Activated CD8-positive, alpha-beta memory T cell treated with anti-CD3 and anti-CD28 coated beads, Interleukin-2, amount 10 ng/mL, durations not matched to agents 7 days and 5 days (primary cell): ENCODE results near the gene PDZRN4. TPM values are rescaled to one million over a fixed set of nuclear protein-coding genes. Genes with fewer than 3 reads are reported as not detected.
"Not testable (repeated sequence)": the region's sequence is repeated elsewhere in the genome, so short reads cannot be mapped to it uniquely, and the experiment has no call there.

ENCODE experiments used
- ATAC-seq: fragments of 150-1000 bp; cut with Tn5 transposase; one replicate; pipeline ENCODE4 v1.10.0; 2021; ENCODE audit warnings: moderate library complexity
- CTCF ChIA-PET: fragments of 350-600 bp; sonication (Branson Sonifier 250); formaldehyde crosslinking; loops from one replicate; lab custom pipeline; 2021; ENCODE audit warnings: antibody characterized with exemption; lab: Charles Lee
- DNase-seq: peaks from one replicate; pipeline ENCODE4 v3.0.0-alpha.2; 2020
- H3K27ac Mint-ChIP-seq: one replicate; pipeline ENCODE4 v1.8.0; 2021; ENCODE audit warnings: mild to moderate bottlenecking, mixed read lengths
- H3K27me3 Mint-ChIP-seq: one replicate; pipeline ENCODE4 v1.8.0; 2021; ENCODE audit warnings: mixed read lengths
- H3K36me3 Mint-ChIP-seq: one replicate; pipeline ENCODE4 v1.8.0; 2021; ENCODE audit warnings: mild to moderate bottlenecking, mixed read lengths
- H3K4me1 Mint-ChIP-seq: one replicate; pipeline ENCODE4 v1.8.0; 2021; ENCODE audit warnings: mixed read lengths
- H3K4me3 Mint-ChIP-seq: one replicate; pipeline ENCODE4 v1.8.0; 2021; ENCODE audit warnings: mild to moderate bottlenecking, moderate library complexity, mixed read lengths
- H3K9me3 Mint-ChIP-seq: one replicate; pipeline ENCODE4 v1.8.0; 2022; ENCODE audit warnings: low read depth, mixed read lengths
- total RNA-seq, 2 experiments: library from RNA; stranded (reverse); gene quantifications; one replicate each; pipeline ENCODE4 v1.2.3, GENCODE V29; 2021

The PDZRN4 gene
- total RNA-seq, 2 experiments from 2014 or later = not detected

DNA sequence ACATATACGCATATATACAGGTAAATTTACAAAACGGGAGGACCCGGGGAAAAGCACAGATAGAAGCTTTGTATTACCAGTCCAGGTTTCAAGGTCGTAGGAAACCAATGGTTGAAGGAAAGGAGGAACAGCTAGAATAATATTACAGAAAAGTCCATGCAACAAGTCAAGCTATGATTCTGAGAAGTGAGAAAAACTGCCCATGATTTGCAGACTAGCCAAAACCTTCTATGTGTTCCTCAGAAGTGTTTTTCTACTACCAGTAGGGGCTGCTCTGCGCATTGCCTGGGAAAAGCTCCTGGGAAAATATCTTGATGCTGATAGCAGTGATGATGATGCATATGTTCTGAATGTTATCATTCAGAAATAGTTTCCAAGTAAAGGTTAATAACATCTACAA lies 2.2 kb downstream of the PDZRN4 start:
- H3K4me3 Mint-ChIP-seq = no peak overlapping the region
- H3K36me3 Mint-ChIP-seq = no peaks in the 10 kb centered on the region
- ATAC-seq (no peak), DNase-seq (no peak)
- no peak overlapping the region for H3K27ac Mint-ChIP-seq
- H3K27me3 Mint-ChIP-seq = peaks cover 38% of the 10 kb centered on the region
- H3K4me1 Mint-ChIP-seq = no peaks in the 10 kb centered on the region
- CTCF ChIA-PET = no interaction called here
- H3K9me3 Mint-ChIP-seq = no peaks in the 10 kb centered on the region

DNA sequence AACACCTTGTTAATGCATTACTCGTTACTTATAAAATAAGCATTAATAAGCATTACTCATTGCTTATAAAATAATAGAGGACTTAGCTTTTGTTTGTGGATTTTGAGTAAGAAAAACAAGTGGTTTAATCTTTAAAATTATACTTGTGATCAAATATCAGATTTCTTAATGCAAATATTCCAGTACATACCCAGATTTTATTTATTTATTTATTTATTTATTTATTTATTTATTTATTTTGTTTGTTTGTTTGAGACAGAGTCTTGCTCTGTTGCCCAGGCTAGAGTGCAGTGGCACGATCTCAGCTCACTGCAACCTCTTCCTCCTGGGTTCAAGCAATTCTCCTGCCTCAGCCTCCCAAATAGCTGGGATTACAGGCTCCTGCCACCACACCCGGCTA lies 3.4 kb downstream of the PDZRN4 start:
- peaks cover 38% of the 10 kb centered on the region for H3K27me3 Mint-ChIP-seq
- H3K4me3 Mint-ChIP-seq, DNase-seq, H3K36me3 Mint-ChIP-seq, H3K27ac Mint-ChIP-seq, ATAC-seq, H3K4me1 Mint-ChIP-seq, H3K9me3 Mint-ChIP-seq: not testable (repeated sequence)
- CTCF ChIA-PET = interaction anchor here (0.6 kb wide), 1 partner anchor 240 kb away, joined by 3 read pairs; no protein-coding TSS in a partner anchor

DNA sequence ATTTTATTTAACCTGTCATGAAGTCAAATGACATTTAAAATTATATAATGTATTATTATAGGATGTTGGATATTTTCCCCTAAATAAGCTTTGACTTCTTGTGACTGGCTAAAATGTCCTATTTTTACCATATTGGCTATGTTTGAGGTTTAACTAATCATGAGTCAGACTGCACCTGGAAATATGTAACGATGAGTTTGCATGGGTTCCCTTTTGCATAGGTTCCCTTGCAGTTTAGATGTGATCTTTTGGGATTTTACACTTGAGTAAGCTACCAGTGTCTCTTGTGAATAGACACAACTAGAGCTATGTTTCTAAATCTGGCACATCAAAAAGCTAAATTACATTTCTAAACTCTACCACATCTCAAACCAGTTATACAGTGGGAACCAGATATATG lies 5.2 kb downstream of the PDZRN4 start:
- CTCF ChIA-PET = no interaction called here
- H3K4me3 Mint-ChIP-seq = no peak overlapping the region
- H3K36me3 Mint-ChIP-seq = no peaks in the 10 kb centered on the region
- ATAC-seq = no peak
- H3K27me3 Mint-ChIP-seq = peaks cover 22% of the 10 kb centered on the region
- no peaks in the 10 kb centered on the region for H3K4me1 Mint-ChIP-seq
- no peak overlapping the region for H3K27ac Mint-ChIP-seq
- no peaks in the 10 kb centered on the region for H3K9me3 Mint-ChIP-seq
- DNase-seq = no peak

DNA sequence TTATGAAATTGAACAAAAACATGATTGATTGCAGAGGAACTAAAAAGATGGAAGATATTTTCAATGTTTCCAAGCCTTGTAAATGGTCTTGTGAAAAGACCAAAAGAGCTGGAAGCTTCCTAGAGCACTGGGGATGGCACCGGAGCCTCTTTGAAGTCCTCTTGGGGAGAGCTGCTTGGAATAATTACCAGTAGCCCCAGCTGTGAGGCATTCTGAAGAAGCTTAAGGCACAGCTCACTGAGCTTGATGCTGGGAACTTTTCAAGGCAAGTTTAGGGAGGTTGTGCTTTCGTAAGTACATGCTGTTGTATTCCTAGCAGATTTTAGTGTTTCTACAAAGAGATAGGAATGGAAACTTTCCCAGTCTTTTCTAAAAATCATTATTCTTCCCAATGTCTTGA lies 13.9 kb downstream of the PDZRN4 start:
- CTCF ChIA-PET = no interaction called here

DNA sequence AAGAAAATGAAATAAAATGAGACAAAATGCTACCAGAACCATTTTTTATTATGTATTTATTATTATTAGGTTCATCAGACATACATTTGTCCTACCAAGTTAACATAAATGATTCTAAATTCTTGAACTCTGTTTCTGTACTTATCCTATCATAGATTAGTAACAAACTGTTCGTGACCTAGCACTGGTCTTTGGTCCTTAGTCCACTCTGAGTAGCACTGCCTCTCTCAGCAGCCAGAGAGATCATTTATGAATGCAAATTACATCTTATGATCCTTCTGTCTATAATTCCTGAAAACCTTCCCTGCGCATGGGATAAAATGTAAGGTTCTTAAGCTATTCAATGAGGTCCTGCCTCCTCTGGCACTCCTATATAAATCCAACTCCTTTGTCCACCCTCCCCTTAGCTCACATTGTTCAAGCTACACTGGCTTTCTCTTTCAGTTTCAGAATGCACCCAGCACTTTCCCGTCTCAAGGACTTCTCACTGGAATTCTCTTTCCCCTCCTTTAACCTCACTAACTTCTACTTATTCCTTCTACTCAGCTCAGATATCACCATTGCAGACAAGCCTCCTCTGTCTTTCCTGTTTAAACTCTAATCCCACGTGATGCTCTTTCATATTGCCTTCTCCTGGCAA lies 17.1 kb downstream of the PDZRN4 start:
- CTCF ChIA-PET = no interaction called here
- Mint-ChIP-seq H3K4me1 (no peaks in the 10 kb centered on the region), H3K27ac (no peak overlapping the region), H3K36me3 (no peaks in the 10 kb centered on the region), H3K9me3 (no peaks in the 10 kb centered on the region), H3K27me3 (no peaks in the 10 kb centered on the region), H3K4me3 (no peak overlapping the region)
- DNase-seq (no peak), ATAC-seq (no peak)

More for the DNA sequence above, 13.9 kb downstream of the PDZRN4 start:
- no peaks in the 10 kb centered on the region for H3K9me3 Mint-ChIP-seq
- ATAC-seq (no peak), DNase-seq (no peak)
- H3K27me3 Mint-ChIP-seq = no peaks in the 10 kb centered on the region
- H3K4me1 Mint-ChIP-seq = no peaks in the 10 kb centered on the region
- no peak overlapping the region for H3K4me3 Mint-ChIP-seq
- no peaks in the 10 kb centered on the region for H3K36me3 Mint-ChIP-seq
- H3K27ac Mint-ChIP-seq = no peak overlapping the region

DNA sequence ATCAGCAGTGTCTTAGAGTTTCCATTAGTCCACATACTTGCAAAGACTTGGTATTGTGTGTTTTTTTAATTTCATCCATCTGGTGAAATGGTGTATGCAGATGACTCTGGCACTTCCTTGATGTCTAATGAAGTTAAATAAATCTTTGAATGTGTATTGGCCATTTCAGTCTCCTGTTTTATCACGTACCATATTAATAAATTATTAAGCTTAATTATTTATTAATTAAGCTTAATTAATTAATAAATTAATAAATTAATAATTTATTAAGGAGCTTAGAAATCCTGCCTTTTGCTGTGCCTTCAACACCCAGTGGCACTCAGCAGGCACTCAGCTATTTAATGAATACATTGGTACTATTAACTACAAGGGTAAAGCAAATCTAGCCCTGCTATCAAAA lies 18.2 kb downstream of the PDZRN4 start:
- H3K27me3 Mint-ChIP-seq = no peaks in the 10 kb centered on the region
- no peaks in the 10 kb centered on the region for H3K9me3 Mint-ChIP-seq
- ATAC-seq = no peak
- no peak for DNase-seq
- no peak overlapping the region for H3K27ac Mint-ChIP-seq
- no peak overlapping the region for H3K4me3 Mint-ChIP-seq
- H3K36me3 Mint-ChIP-seq = no peaks in the 10 kb centered on the region
- CTCF ChIA-PET = no interaction called here
- H3K4me1 Mint-ChIP-seq = no peaks in the 10 kb centered on the region

DNA sequence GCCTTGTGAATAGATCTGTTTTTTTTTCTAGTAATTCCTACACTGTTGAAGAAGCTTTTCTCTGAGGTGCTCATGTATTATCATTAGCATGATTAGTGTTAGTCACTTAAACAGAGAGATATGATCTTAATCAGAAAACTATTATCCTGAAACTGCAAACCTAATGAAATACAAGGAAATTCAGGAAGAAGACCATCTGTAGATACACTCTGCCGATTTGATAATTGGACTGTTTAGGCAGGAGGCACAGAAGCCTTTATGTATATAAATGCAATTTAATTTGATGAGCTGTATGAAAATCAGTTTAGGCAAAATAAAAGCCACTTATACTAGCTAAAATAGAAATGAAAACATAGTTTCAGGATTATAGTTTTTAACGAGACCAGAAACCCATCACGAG lies 23.3 kb downstream of the PDZRN4 start:
- H3K36me3 Mint-ChIP-seq = no peaks in the 10 kb centered on the region
- CTCF ChIA-PET = no interaction called here
- no peaks in the 10 kb centered on the region for H3K9me3 Mint-ChIP-seq
- ATAC-seq = no peak
- DNase-seq = no peak
- H3K27ac Mint-ChIP-seq = no peak overlapping the region
- no peak overlapping the region for H3K4me3 Mint-ChIP-seq
- no peaks in the 10 kb centered on the region for H3K27me3 Mint-ChIP-seq
- no peaks in the 10 kb centered on the region for H3K4me1 Mint-ChIP-seq

DNA sequence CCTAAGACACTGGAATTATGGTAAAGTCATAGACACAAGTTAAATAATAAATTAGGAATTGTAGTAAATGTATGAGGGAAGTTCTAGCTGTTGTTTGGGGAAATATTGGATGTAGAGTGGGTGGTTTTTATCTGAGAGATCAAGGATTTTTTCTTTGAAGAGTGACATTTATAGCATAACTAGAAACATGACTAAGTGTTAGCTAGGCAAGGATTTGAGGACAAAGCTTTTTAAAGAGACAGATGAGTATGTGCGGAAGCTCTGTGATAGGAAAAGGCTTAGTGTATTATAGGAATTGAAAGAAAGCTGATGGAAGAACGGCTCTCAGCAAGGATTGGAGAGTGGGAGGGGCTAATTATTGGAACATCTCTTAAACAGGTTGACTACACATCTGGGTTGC lies 24.5 kb downstream of the PDZRN4 start:
- CTCF ChIA-PET = no interaction called here
- no peak overlapping the region for H3K4me3 Mint-ChIP-seq

DNA sequence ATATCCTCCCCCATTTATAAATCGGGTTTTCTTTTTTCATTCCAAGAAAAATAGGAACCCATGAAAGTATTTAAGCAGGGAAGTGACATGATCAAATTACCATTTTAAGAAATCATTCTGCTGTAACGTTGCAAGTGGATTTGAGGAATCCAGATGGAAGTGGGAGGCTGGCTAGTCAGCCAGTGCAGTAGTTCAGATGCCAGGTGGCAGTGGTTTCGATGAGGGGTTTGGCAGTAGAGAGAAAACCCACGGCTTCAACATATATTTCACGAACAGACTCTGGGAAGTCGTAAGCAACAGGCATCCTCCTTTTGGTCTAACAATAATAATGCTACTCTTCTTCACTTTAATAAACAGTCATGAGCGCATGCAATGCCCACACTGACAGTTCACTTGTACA lies 25.0 kb downstream of the PDZRN4 start:
- no peaks in the 10 kb centered on the region for H3K27me3 Mint-ChIP-seq
- no peaks in the 10 kb centered on the region for H3K36me3 Mint-ChIP-seq
- no peaks in the 10 kb centered on the region for H3K4me1 Mint-ChIP-seq
- CTCF ChIA-PET = no interaction called here
- DNase-seq (no peak), ATAC-seq (no peak)
- H3K9me3 Mint-ChIP-seq = no peaks in the 10 kb centered on the region
- no peak overlapping the region for H3K4me3 Mint-ChIP-seq
- H3K27ac Mint-ChIP-seq = no peak overlapping the region

More for the DNA sequence above, 24.5 kb downstream of the PDZRN4 start:
- Mint-ChIP-seq H3K4me1 (no peaks in the 10 kb centered on the region), H3K27ac (no peak overlapping the region), H3K27me3 (no peaks in the 10 kb centered on the region), H3K36me3 (no peaks in the 10 kb centered on the region), H3K9me3 (no peaks in the 10 kb centered on the region)
- DNase-seq = no peak
- ATAC-seq = no peak

DNA sequence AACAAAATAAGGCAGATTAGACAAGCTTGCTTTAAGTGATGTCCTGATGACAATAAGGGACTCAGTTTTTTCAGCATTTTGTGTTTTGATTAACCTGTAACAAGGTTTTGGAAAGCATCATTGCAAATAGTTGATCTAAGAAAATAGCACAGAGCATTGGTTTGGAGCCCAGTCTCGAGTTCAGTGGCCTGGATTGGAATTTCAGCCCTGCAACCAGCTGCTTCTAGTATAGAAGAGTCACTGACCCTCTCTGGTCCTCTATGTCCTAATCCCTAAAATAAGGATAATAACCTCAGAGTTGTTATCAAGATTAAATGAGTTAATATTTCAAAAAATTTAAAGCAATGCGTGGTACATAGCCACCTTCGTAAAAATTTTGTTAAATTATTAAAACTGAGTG lies 25.5 kb downstream of the PDZRN4 start:
- no peaks in the 10 kb centered on the region for H3K36me3 Mint-ChIP-seq
- no peak overlapping the region for H3K4me3 Mint-ChIP-seq
- DNase-seq (no peak), ATAC-seq (no peak)
- H3K27ac Mint-ChIP-seq = no peak overlapping the region
- CTCF ChIA-PET = no interaction called here
- no peaks in the 10 kb centered on the region for H3K9me3 Mint-ChIP-seq
- no peaks in the 10 kb centered on the region for H3K27me3 Mint-ChIP-seq
- no peaks in the 10 kb centered on the region for H3K4me1 Mint-ChIP-seq

DNA sequence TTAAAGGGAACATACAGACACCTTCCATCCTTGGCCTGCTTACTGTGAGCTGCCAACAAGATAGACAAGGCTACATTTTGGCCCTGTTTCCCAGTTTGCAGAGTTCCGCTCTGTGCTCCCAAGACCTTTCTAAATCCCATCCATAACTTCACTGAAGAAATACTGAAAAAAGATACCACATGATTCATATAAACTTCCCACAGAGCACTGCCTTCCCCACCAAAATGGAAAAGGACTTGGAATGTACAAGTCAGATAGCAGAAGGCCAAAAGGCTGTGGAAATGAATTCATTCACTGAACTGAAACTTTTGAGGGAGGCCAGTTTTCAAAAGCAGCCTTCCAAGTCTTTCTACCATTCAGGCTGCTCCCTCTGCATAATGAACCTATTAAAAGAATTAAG lies 29.6 kb downstream of the PDZRN4 start:
- Mint-ChIP-seq H3K4me3 (no peak overlapping the region), H3K27ac (no peak overlapping the region), H3K9me3 (no peaks in the 10 kb centered on the region), H3K4me1 (no peaks in the 10 kb centered on the region), H3K27me3 (no peaks in the 10 kb centered on the region), H3K36me3 (no peaks in the 10 kb centered on the region)
- ATAC-seq = no peak
- no peak for DNase-seq
- CTCF ChIA-PET = no interaction called here

DNA sequence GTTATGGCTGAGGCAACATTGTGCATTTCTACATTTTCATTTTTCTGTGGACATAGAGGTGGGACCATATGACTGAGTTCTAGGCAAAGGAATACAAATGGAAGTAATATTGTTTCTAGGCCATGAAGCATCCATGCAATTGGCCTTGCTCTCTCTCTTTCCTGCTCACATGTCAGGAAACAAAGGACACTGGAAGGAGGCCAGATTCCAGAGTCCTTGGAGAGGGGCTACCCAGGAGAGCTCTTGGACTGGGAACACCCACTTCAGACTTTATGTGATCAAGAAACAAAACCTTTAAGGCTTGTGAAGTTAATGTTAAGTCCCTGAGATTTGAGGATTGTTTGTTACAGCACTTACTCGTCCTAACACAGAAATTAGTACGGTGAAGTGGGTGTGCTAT lies 32.8 kb downstream of the PDZRN4 start:
- Mint-ChIP-seq H3K4me3 (no peak overlapping the region), H3K27me3 (no peaks in the 10 kb centered on the region), H3K36me3 (no peaks in the 10 kb centered on the region), H3K27ac (no peak overlapping the region), H3K4me1 (no peaks in the 10 kb centered on the region), H3K9me3 (no peaks in the 10 kb centered on the region)
- no peak for DNase-seq
- CTCF ChIA-PET = no interaction called here
- no peak for ATAC-seq

DNA sequence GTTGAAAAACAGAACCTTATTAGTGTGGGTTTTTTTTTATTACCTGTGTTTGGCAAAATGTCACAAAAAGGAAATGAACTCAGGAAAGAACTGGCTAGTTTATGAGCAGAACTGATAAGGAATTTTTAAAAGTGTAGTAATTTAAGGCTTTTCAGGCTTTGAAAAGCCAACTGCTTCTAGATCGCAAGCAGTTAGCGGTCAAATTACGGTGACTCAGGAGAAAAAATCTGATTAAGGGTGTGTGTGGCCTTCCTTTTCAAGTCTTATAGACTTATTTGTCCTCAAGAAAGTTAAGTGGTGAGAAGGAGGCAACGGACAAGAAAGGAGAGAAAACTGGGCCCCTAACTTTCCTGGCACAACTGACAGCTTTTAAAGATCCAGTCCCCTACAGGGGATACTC lies 33.4 kb downstream of the PDZRN4 start:
- CTCF ChIA-PET = no interaction called here

DNA sequence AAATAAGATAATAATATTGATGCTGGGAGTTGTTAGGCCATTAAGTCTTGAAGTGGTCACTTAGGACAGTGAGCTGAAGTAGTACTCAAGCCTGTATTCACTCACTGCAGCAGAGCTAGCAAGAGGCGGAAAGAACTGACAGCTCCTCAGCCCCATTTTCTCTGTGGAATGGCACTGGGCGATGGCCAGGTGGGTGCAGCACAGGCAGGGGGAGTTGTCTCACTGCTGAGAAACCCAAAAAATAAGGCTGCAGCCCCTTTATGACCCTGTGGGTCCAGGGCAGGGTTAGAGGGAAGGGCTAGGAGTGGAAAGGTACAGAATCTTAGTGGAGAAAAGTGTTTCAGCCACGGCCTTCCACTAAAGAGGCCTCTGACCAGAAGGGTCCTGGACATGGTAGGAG lies 35.5 kb downstream of the PDZRN4 start:
- no peak for ATAC-seq
- Mint-ChIP-seq H3K4me1 (no peaks in the 10 kb centered on the region), H3K9me3 (no peaks in the 10 kb centered on the region), H3K4me3 (no peak overlapping the region), H3K27me3 (no peaks in the 10 kb centered on the region), H3K36me3 (no peaks in the 10 kb centered on the region), H3K27ac (no peak overlapping the region)
- no peak for DNase-seq
- CTCF ChIA-PET = no interaction called here

More for the DNA sequence above, 33.4 kb downstream of the PDZRN4 start:
- Mint-ChIP-seq H3K9me3 (no peaks in the 10 kb centered on the region), H3K4me1 (no peaks in the 10 kb centered on the region), H3K27me3 (no peaks in the 10 kb centered on the region), H3K27ac (no peak overlapping the region), H3K4me3 (no peak overlapping the region), H3K36me3 (no peaks in the 10 kb centered on the region)
- DNase-seq (no peak), ATAC-seq (no peak)

DNA sequence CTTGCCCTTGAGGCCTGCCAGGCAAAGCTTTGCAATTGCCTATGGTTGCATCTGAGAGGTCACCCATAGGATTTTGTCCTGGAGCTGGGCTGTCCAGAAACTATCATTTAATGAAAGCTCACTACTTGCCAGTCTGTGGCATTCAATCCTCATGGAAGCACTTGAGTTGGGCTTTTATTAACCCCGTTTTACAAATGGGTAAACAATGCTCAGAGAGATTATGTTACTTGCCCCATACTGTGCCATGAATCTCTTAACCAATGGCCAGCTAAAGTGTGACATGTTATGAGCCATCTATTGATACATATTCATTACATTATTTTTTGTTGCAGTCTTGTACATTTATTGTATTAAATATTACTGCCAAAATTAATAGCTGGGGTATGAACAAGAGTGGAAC lies 35.9 kb downstream of the PDZRN4 start:
- Mint-ChIP-seq H3K36me3 (no peaks in the 10 kb centered on the region), H3K27me3 (no peaks in the 10 kb centered on the region), H3K4me3 (no peak overlapping the region), H3K9me3 (no peaks in the 10 kb centered on the region), H3K4me1 (no peaks in the 10 kb centered on the region), H3K27ac (no peak overlapping the region)
- CTCF ChIA-PET = no interaction called here
- no peak for DNase-seq
- ATAC-seq = no peak
